HEK293T (cell line): Measurements from ENCODE around the gene SNCB.

Experiments
- ARNT ChIP-seq: fragments of 450-650 bp; IDR thresholded peaks from 2 replicates; pipeline ENCODE4 v1.6.1; 2017; ENCODE audit warnings: mild to moderate bottlenecking
- BHLHE40 ChIP-seq: fragments of 450-650 bp; IDR thresholded peaks from 2 replicates; pipeline ENCODE4 v1.6.1; 2016; ENCODE audit warnings: mild to moderate bottlenecking, moderate library complexity, borderline replicate concordance
- ELF4 ChIP-seq: fragments of 450-650 bp; IDR thresholded peaks from 2 replicates; pipeline ENCODE4 v1.6.1; 2017; ENCODE audit warnings: antibody characterized with exemption
- SUZ12 ChIP-seq: fragments of 450-650 bp; IDR thresholded peaks from 2 replicates; pipeline ENCODE4 v1.6.1; 2016; ENCODE audit warnings: mild to moderate bottlenecking
- TARDBP ChIP-seq: fragments of 450-650 bp; IDR thresholded peaks from 2 replicates; pipeline ENCODE4 v1.6.1; 2016
- ZNF384 ChIP-seq: fragments of 450-650 bp; IDR thresholded peaks from 2 replicates; pipeline ENCODE4 v1.6.1; 2016

GRCh38 chr5:176631383-176632200 is 1.3 kb upstream of the SNCB start:
- TF ChIP-seq ARNT (no peak), BHLHE40 (no peak), ZNF384 (no peak), SUZ12 (no peak), TARDBP (no peak), ELF4 (no peak)
